Activated CD4-positive, alpha-beta T cell treated with anti-CD3 and anti-CD28 coated beads, Interleukin-2, amount 50 U/mL, for 1 hour (primary cell): ENCODE results near the gene TWIST2.

Source experiments
- DNase-seq: peaks from one replicate; pipeline ENCODE4 v3.0.0-alpha.2; 2020

The TWIST2 gene

DNA sequence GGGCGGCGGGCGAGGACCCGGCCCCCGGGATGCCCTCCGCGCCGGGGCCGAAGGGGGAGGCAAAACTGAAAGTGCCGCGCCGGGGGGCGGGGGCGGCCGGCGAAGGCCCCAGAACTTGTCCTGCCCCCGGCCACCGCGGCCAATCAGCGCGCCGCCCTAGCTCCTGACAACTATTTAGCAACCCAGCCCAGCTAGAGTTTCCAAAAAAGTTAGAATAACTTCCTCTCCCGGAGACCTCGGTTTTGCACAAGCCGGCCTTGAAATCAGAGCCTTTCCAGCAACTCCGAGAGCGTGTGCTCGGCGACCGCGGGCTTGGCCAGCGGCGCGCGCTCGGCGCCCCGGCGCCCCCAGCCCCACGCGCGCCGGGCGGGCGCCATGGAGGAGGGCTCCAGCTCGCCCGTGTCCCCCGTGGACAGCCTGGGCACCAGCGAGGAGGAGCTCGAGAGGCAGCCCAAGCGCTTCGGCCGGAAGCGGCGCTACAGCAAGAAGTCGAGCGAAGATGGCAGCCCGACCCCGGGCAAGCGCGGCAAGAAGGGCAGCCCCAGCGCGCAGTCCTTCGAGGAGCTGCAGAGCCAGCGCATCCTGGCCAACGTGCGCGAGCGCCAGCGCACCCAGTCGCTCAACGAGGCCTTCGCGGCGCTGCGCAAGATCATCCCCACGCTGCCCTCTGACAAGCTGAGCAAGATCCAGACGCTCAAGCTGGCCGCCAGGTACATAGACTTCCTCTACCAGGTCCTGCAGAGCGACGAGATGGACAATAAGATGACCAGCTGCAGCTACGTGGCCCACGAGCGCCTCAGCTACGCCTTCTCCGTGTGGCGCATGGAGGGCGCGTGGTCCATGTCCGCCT lies at the start of gene TWIST2:
TSS of gene TWIST2 (plus strand) at position 245 of the 850 bp plus-strand sequence. CDS start at position 376, 131 bp downstream.
- DNase-seq, result no peak

- DNase-seq, result no peak
These were observed 46.1 kb upstream of the TWIST2 start for GRCh38 chr2:238801791-238802190.

GRCh38 chr2:238802957-238803356 lies 44.9 kb upstream of the TWIST2 start:
- no peak for DNase-seq

- no peak for DNase-seq
These were observed 43.7 kb upstream of the TWIST2 start for GRCh38 chr2:238803996-238804870.

DNA sequence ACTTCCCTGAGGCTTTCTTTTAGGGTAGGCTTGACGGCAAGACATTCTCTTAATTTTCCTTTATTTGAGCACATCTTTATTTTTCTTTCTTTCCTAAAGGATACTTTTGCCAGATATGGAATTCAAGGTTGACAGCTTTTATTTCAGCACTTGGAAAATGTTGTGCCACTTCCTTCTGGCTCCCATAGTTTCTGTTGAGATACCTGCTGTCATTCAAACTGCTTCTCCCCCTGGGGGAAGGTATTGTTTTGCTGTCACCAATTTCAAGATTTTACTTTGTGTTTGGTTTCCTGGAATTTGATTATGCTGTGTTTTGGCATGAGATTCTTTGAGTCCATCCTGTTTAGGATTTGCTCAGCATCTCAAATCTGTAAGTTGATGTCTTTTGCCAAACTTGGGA lies 39.1 kb upstream of the TWIST2 start:
- DNase-seq, result no peak

DNA sequence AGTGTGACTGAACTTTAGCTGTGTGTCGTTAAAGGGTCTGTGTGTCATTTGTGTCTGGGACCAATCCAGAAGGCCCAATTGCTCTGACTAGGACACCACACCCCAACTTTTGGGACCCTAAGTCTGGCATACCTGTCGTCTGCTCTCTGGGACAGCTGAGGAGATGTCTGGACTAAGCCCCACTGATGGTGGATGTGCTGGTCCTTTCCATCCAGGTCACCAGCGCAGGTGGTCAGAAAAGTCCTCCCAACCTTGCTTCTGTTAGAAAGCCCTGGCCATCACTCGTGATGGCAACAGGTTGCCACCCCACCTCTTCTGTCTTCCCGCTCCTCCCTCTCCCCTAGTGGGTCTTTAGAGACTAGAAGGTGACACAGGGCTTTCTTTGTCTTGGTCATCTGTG lies 37.6 kb upstream of the TWIST2 start:
- no peak for DNase-seq

GRCh38 chr2:238811293-238811692 lies 36.6 kb upstream of the TWIST2 start:
- DNase-seq, result no peak

GRCh38 chr2:238811759-238812158 lies 36.1 kb upstream of the TWIST2 start:
- no peak for DNase-seq

GRCh38 chr2:238813109-238813508 lies 34.8 kb upstream of the TWIST2 start:
- DNase-seq, result no peak

DNA sequence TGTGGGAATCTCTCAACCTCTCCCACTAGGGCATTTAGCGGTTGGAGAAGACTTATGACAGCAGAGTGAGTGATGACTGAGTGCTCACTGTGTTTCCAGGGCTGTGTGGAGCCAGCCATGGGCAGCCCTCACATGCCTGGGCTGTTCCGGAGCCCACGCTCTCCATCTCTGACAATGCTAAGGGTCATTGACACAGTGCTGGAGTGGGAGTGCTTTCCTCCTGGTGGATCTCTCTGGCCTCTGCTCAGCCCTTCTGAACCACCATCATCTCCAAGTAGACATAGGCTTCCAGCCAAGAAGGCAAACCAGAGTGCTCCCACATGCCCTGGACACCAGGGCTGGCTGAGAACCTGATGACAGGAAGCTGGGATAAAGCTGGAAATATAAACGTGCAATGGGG lies 33.1 kb upstream of the TWIST2 start:
- no peak for DNase-seq

DNA sequence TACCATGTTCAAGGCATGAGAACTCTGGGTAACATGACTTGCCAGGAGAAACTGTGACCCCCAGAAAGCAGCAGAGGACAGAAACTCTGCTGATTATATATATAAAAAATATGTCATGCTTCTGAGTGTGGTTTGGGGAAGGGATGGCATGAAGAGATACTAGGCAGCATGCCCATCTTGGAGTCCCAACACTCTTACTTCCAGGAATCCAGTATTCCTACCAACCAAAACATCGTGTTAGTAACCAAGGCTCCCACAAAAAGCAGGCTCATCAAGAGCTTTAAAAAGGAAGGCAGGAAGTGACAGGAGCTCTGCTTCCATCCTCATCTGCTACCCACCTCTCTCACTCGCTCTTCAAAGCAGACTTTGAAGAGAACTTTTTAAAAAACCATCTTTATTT lies 31.6 kb upstream of the TWIST2 start:
- DNase-seq, result no peak

DNA sequence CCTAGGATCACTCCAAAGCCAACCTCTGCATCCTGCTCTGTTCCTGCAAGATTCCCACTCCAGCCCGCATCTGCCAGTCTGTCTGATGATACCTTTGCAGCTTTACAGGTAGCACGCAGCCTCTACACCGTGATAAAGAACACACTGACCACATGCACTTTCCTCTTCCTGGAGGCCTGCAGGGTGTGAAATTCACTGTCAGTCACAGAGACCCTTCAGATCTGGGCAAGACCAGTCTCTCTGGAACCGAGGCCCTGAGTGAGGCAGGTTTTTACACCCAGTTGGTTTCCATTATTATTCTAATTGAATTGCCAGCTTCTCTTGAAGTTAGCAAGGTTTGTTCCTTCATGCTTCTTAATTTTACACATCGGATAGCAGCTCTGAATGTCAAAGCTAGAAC lies 30.5 kb upstream of the TWIST2 start:
- no peak for DNase-seq

GRCh38 chr2:238817891-238818290 lies 30.0 kb upstream of the TWIST2 start:
- no peak for DNase-seq

GRCh38 chr2:238818561-238818960 lies 29.3 kb upstream of the TWIST2 start:
- no peak for DNase-seq

DNA sequence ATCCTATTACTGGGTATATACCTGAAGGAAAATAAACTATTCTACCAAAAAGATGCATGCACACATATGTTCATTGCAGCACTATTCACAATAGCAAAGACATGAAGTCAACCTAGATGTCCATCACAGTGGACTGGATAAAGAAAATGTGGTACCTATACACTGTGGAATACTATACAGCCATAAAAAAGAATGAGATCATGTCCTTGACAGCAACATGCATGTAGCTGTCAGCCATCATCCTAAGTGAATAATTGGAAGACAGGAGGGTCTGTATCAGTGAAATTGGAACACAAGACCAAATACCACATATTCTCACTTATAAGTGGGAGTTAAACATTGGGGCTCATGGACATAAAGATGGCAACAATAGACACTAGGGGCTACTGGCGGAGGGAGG lies 27.7 kb upstream of the TWIST2 start:
- DNase-seq, result no peak

DNA sequence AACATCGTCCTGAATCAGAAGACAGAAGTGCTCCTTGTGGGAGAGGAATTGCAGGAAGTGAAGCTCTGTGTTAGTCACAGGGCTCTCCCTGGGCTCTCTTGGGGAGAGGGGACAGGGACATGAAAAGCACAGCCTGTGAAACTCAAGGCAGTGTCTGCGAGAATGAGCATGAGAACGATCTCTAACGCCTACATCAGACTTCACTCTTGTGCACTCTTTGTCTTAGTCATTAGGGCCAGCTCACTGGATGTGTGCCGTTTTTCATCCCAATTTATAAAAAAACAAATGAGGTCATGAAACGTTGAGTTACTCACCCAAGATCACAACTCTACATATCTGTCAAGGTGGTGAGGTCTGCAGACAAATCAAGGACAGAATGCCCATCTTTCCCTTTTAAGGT lies 27.0 kb upstream of the TWIST2 start:
- DNase-seq, result no peak

- no peak for DNase-seq
These were observed 26.5 kb upstream of the TWIST2 start for GRCh38 chr2:238821391-238821790.

DNA sequence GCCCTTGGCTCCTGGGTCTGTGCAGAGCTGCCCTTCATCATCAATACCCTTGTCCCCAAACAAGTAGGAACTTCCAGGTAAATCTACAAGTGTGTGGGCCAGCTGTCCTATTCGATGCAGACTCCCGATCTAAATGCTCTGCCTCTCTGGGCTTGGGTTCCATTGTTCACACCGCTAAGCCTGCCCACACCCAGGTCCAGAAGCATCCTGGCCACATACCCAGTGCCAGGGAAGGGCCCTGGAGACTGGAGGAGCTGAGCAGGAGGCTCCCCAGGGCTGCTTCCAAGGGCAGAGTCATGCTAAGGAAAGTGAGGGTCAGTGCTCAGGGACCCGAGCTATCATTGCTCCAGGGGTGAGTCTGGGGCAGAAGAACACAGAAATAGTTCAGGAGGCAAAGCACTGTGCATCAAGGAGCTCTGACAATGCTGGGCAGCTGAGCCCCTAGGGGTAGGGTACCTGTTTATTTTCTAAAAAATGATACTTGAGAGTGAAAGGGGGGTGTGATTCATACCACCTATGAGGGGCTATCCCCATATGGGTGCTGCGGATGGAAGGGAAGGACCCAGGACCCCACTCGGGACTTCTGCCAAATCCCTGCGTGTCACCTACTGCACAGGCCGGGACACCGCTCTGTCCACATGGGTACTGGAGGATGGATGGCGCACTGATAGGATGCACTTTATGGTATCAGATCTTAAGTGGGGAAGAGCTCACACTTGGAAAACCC lies 25.8 kb upstream of the TWIST2 start:
- DNase-seq, result no peak

DNA sequence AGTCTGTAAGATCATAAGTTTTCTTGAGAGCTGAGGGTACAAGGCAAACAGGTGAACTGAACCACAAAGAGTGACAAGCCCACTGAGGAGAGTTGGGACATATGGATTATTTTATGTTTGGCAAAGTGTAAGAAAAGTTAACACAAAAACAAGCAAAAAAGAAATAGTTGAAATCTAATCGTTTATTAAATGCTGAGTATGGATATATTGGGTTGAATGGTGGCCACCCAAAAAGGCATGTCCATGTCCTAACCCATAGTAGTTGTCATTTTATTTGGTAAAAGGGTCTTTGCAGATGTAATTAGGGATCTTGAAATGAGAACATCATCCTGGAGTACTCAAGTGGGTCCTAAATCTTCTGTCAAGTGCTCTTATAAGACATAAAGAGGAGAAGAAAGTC lies 24.9 kb upstream of the TWIST2 start:
- no peak for DNase-seq

GRCh38 chr2:238831177-238831576 lies 16.7 kb upstream of the TWIST2 start:
- no peak for DNase-seq

DNA sequence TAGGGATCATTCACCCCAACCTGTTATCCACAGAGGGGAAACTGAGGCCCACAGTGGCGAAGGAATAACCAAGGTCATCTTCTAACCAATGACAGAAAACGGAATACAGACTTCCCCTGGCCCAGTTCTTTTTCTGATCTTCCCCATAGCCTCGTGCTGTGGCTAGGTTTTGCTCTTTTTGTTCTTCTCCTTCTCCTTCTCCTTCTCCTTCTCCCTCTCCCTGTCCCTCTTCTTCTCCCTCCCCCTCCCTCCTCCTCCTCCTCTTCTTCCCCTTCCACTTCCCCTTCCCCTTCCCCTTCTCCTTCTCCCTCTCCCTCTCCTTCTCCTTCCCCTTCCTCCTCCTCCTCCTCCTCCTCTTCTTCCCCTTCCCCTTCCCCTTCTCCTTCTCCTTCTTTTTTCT lies 12.9 kb upstream of the TWIST2 start:
- DNase-seq, result no peak

GRCh38 chr2:238835726-238836301 lies 12.1 kb upstream of the TWIST2 start:
- no peak for DNase-seq

- no peak for DNase-seq
These were observed 9.0 kb upstream of the TWIST2 start for GRCh38 chr2:238838786-238839327.
